ENCODE measurements around the gene IGF2.
A peak's percentile ranks its signal among the peaks of the same experiment; 100 is the strongest.

Gene IGF2

GRCh38 chr11:2151500-2152257 lies 12.5 kb upstream of the IGF2 start:
- H3K9me3 ChIP-seq (ENCODE audit: control insufficient read depth, insufficient read depth, low read depth, low read length): no peaks in the 10 kb centered on the region
- peaks cover 11% of the 10 kb centered on the region; the same call in 1 of the 2 replicates for H3K4me1 ChIP-seq (ENCODE audit: control insufficient read depth, insufficient read depth, low read length)
- H3K9ac ChIP-seq (ENCODE audit: low read length): no peak overlapping the region
- peaks cover 44% of the 10 kb centered on the region for H3K27me3 ChIP-seq (ENCODE audit: control insufficient read depth, insufficient read depth, low read length)
- H3K36me3 ChIP-seq (ENCODE audit: control insufficient read depth, insufficient read depth, low read length): no peaks in the 10 kb centered on the region
- H3K27ac ChIP-seq (ENCODE audit: low read depth, low read length): no peak overlapping the region
- H3K4me3 ChIP-seq (ENCODE audit: low read depth, low read length): no peak overlapping the region

- no peaks in the 10 kb centered on the region for H3K9me3 ChIP-seq (ENCODE audit: control insufficient read depth, insufficient read depth, low read depth, low read length)
- H3K27ac ChIP-seq (ENCODE audit: low read depth, low read length): no peak overlapping the region
- H3K9ac ChIP-seq (ENCODE audit: low read length): no peak overlapping the region
- H3K4me1 ChIP-seq (ENCODE audit: control insufficient read depth, insufficient read depth, low read length): peaks cover 17% of the 10 kb centered on the region; the same call in 1 of the 2 replicates
- H3K27me3 ChIP-seq (ENCODE audit: control insufficient read depth, insufficient read depth, low read length): peaks cover 59% of the 10 kb centered on the region
- H3K36me3 ChIP-seq (ENCODE audit: control insufficient read depth, insufficient read depth, low read length): no peaks in the 10 kb centered on the region
- no peak overlapping the region for H3K4me3 ChIP-seq (ENCODE audit: low read depth, low read length)
Measured at GRCh38 chr11:2149864-2150847, 11.0 kb upstream of the IGF2 start.

GRCh38 chr11:2149460-2149859 lies 10.3 kb upstream of the IGF2 start:
- Histone ChIP-seq H3K27ac (ENCODE audit: low read depth, low read length) (no peak overlapping the region), H3K4me3 (ENCODE audit: low read depth, low read length) (no peak overlapping the region), H3K36me3 (ENCODE audit: control insufficient read depth, insufficient read depth, low read length) (no peaks in the 10 kb centered on the region), H3K27me3 (ENCODE audit: control insufficient read depth, insufficient read depth, low read length) (peaks cover 66% of the 10 kb centered on the region), H3K9me3 (ENCODE audit: control insufficient read depth, insufficient read depth, low read depth, low read length) (no peaks in the 10 kb centered on the region), H3K9ac (ENCODE audit: low read length) (no peak overlapping the region), H3K4me1 (ENCODE audit: control insufficient read depth, insufficient read depth, low read length) (peaks cover 17% of the 10 kb centered on the region; the same call in 1 of the 2 replicates)

- Histone ChIP-seq H3K9me3 (ENCODE audit: control insufficient read depth, insufficient read depth, low read depth, low read length) (no peaks in the 10 kb centered on the region), H3K36me3 (ENCODE audit: control insufficient read depth, insufficient read depth, low read length) (no peaks in the 10 kb centered on the region), H3K9ac (ENCODE audit: low read length) (no peak overlapping the region), H3K27ac (ENCODE audit: low read depth, low read length) (no peak overlapping the region), H3K4me1 (ENCODE audit: control insufficient read depth, insufficient read depth, low read length) (peaks cover 18% of the 10 kb centered on the region; the same call in 1 of the 2 replicates), H3K4me3 (ENCODE audit: low read depth, low read length) (no peak overlapping the region), H3K27me3 (ENCODE audit: control insufficient read depth, insufficient read depth, low read length) (peaks cover 75% of the 10 kb centered on the region)
Measured at GRCh38 chr11:2148595-2148994, 9.4 kb upstream of the IGF2 start.

- Histone ChIP-seq H3K4me1 (ENCODE audit: control insufficient read depth, insufficient read depth, low read length) (peaks cover 21% of the 10 kb centered on the region; the same call in 1 of the 2 replicates), H3K36me3 (ENCODE audit: control insufficient read depth, insufficient read depth, low read length) (no peaks in the 10 kb centered on the region), H3K27ac (ENCODE audit: low read depth, low read length) (no peak overlapping the region), H3K9ac (ENCODE audit: low read length) (no peak overlapping the region), H3K9me3 (ENCODE audit: control insufficient read depth, insufficient read depth, low read depth, low read length) (no peaks in the 10 kb centered on the region), H3K27me3 (ENCODE audit: control insufficient read depth, insufficient read depth, low read length) (peaks cover 87% of the 10 kb centered on the region), H3K4me3 (ENCODE audit: low read depth, low read length) (no peak overlapping the region)
Measured at GRCh38 chr11:2147391-2147790, 8.2 kb upstream of the IGF2 start.

- H3K27ac ChIP-seq (ENCODE audit: low read depth, low read length): no peak overlapping the region
- no peaks in the 10 kb centered on the region for H3K36me3 ChIP-seq (ENCODE audit: control insufficient read depth, insufficient read depth, low read length)
- peaks cover 99% of the 10 kb centered on the region for H3K27me3 ChIP-seq (ENCODE audit: control insufficient read depth, insufficient read depth, low read length)
- H3K4me3 ChIP-seq (ENCODE audit: low read depth, low read length): no peak overlapping the region
- H3K4me1 ChIP-seq (ENCODE audit: control insufficient read depth, insufficient read depth, low read length): peaks cover 22% of the 10 kb centered on the region
- H3K9me3 ChIP-seq (ENCODE audit: control insufficient read depth, insufficient read depth, low read depth, low read length): no peaks in the 10 kb centered on the region
- no peak overlapping the region for H3K9ac ChIP-seq (ENCODE audit: low read length)
Measured at GRCh38 chr11:2146051-2146450, 6.9 kb upstream of the IGF2 start.

GRCh38 chr11:2144544-2145248 lies 5.5 kb upstream of the IGF2 start:
- H3K4me1 ChIP-seq (ENCODE audit: control insufficient read depth, insufficient read depth, low read length): peaks cover 27% of the 10 kb centered on the region
- peaks cover 100% of the 10 kb centered on the region for H3K27me3 ChIP-seq (ENCODE audit: control insufficient read depth, insufficient read depth, low read length)
- H3K4me3 ChIP-seq (ENCODE audit: low read depth, low read length): peak overlapping the region; percentile 37; the same call in 1 of the 2 replicates
- no peak overlapping the region for H3K27ac ChIP-seq (ENCODE audit: low read depth, low read length)
- H3K9me3 ChIP-seq (ENCODE audit: control insufficient read depth, insufficient read depth, low read depth, low read length): no peaks in the 10 kb centered on the region
- no peak overlapping the region for H3K9ac ChIP-seq (ENCODE audit: low read length)
- no peaks in the 10 kb centered on the region for H3K36me3 ChIP-seq (ENCODE audit: control insufficient read depth, insufficient read depth, low read length)

GRCh38 chr11:2143799-2144543 lies 4.8 kb upstream of the IGF2 start:
- no peak overlapping the region for H3K9ac ChIP-seq (ENCODE audit: low read length)
- no peak overlapping the region for H3K27ac ChIP-seq (ENCODE audit: low read depth, low read length)
- peaks cover 27% of the 10 kb centered on the region for H3K4me1 ChIP-seq (ENCODE audit: control insufficient read depth, insufficient read depth, low read length)
- no peaks in the 10 kb centered on the region for H3K9me3 ChIP-seq (ENCODE audit: control insufficient read depth, insufficient read depth, low read depth, low read length)
- peak overlapping the region; percentile 37 for H3K4me3 ChIP-seq (ENCODE audit: low read depth, low read length)
- no peaks in the 10 kb centered on the region for H3K36me3 ChIP-seq (ENCODE audit: control insufficient read depth, insufficient read depth, low read length)
- H3K27me3 ChIP-seq (ENCODE audit: control insufficient read depth, insufficient read depth, low read length): peaks cover 97% of the 10 kb centered on the region

- Histone ChIP-seq H3K27ac (ENCODE audit: low read depth, low read length) (no peak overlapping the region), H3K4me3 (ENCODE audit: low read depth, low read length) (peak overlapping the region; percentile 37; the same call in 1 of the 2 replicates), H3K9ac (ENCODE audit: low read length) (no peak overlapping the region), H3K27me3 (ENCODE audit: control insufficient read depth, insufficient read depth, low read length) (peaks cover 96% of the 10 kb centered on the region), H3K9me3 (ENCODE audit: control insufficient read depth, insufficient read depth, low read depth, low read length) (no peaks in the 10 kb centered on the region), H3K4me1 (ENCODE audit: control insufficient read depth, insufficient read depth, low read length) (peaks cover 27% of the 10 kb centered on the region), H3K36me3 (ENCODE audit: control insufficient read depth, insufficient read depth, low read length) (no peaks in the 10 kb centered on the region)
Measured at GRCh38 chr11:2143477-2143798, 4.2 kb upstream of the IGF2 start.

- Histone ChIP-seq H3K27ac (ENCODE audit: low read depth, low read length) (no peak overlapping the region), H3K36me3 (ENCODE audit: control insufficient read depth, insufficient read depth, low read length) (no peaks in the 10 kb centered on the region), H3K4me3 (ENCODE audit: low read depth, low read length) (no peak overlapping the region), H3K9ac (ENCODE audit: low read length) (no peak overlapping the region), H3K4me1 (ENCODE audit: control insufficient read depth, insufficient read depth, low read length) (peaks cover 20% of the 10 kb centered on the region), H3K9me3 (ENCODE audit: control insufficient read depth, insufficient read depth, low read depth, low read length) (no peaks in the 10 kb centered on the region), H3K27me3 (ENCODE audit: control insufficient read depth, insufficient read depth, low read length) (peaks cover 96% of the 10 kb centered on the region)
Measured at GRCh38 chr11:2142762-2143202, 3.6 kb upstream of the IGF2 start.

Data from HUES6 (cell line).